Prostate gland (tissue), 2 donors: ENCODE measurements around the gene SEPSECS.

Experiments used
- POLR2A ChIP-seq: fragments of 450-650 bp; IDR thresholded peaks from one replicate; pipeline ENCODE4 v1.6.1; 2016; ENCODE audit warnings: antibody characterized with exemption, mild to moderate bottlenecking
- POLR2AphosphoS5 ChIP-seq: sonication (generic); formaldehyde crosslinking; IDR thresholded peaks from one replicate; pipeline ENCODE4 v1.6.1; 2017; ENCODE audit warnings: antibody characterized with exemption
- TF ChIP-seq, protein P1 (sequence below), 4 experiments: fragments of 200-600 bp in 2 of 4; fragments of 450-650 bp in 2 of 4; sonication (generic) in 2 of 4; IDR thresholded peaks; 1 replicate in 3 of 4; 2 replicates in 1 of 4; pipeline ENCODE4 v1.5.1; 2016 to 2019; ENCODE audit warnings: antibody characterized with exemption in 4 of 4, mild to moderate bottlenecking in 2 of 4, moderate library complexity in 2 of 4

DNA sequence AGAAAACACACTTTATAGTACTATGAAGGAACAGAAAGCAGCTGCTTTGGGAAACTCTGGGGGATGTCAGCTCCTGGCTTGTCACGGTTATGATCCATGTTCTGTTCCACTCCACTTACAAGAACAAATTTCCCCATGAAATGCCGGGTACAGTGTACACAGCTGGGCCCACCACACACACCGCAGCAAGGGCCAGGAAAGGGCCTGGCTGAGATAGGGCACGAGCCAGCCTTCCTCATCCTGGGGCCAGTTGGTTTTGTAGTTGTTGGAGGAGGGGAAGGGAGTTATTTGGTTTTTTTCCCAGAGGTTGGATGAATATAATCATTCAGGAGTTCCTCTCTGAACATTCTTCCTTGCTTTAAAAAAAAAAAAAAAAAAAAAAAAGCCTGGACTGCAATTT, 56.8 kb downstream of the SEPSECS start:
- TF ChIP-seq, protein P1, sequence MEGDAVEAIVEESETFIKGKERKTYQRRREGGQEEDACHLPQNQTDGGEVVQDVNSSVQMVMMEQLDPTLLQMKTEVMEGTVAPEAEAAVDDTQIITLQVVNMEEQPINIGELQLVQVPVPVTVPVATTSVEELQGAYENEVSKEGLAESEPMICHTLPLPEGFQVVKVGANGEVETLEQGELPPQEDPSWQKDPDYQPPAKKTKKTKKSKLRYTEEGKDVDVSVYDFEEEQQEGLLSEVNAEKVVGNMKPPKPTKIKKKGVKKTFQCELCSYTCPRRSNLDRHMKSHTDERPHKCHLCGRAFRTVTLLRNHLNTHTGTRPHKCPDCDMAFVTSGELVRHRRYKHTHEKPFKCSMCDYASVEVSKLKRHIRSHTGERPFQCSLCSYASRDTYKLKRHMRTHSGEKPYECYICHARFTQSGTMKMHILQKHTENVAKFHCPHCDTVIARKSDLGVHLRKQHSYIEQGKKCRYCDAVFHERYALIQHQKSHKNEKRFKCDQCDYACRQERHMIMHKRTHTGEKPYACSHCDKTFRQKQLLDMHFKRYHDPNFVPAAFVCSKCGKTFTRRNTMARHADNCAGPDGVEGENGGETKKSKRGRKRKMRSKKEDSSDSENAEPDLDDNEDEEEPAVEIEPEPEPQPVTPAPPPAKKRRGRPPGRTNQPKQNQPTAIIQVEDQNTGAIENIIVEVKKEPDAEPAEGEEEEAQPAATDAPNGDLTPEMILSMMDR (IDR thresholded peaks at IDR 0.05), result no peak
- TF ChIP-seq POLR2AphosphoS5 (no peak), POLR2A (no peak)
